SIG-M5 treated with dmso at 0.1 percent for 504 hours (cell line): ENCODE results near the gene RBM17.
A peak's percentile ranks its signal among the peaks of the same experiment; 100 is the strongest.
"Not testable (repeated sequence)": the region's sequence is repeated elsewhere in the genome, so short reads cannot be mapped to it uniquely, and the experiment has no call there.

ENCODE experiments used
- DNase-seq: peaks from one replicate; lab custom pipeline; 2025; ENCODE audit not compliant: unreplicated experiment; lab: John Stamatoyannopoulos, UW

RBM17 gene

GRCh38 chr10:6135039-6135438 lies 46.2 kb downstream of the RBM17 start:
- DNase-seq = no peak

- DNase-seq = no peak
Observed at GRCh38 chr10:6135589-6136168, 46.8 kb downstream of the RBM17 start.

GRCh38 chr10:6136215-6137201 lies 47.7 kb downstream of the RBM17 start:
- no peak for DNase-seq

- no peak for DNase-seq
Observed at GRCh38 chr10:6138456-6138855, 49.6 kb downstream of the RBM17 start.

- DNase-seq = no peak
Observed at GRCh38 chr10:6139470-6139869, 50.6 kb downstream of the RBM17 start.

GRCh38 chr10:6140141-6140841 lies 51.5 kb downstream of the RBM17 start:
- DNase-seq = no peak

- no peak for DNase-seq
Observed at GRCh38 chr10:6140965-6141295, 52.1 kb downstream of the RBM17 start.

GRCh38 chr10:6141296-6142151 lies 52.7 kb downstream of the RBM17 start:
- peak; percentile 62 for DNase-seq

- DNase-seq = not testable (repeated sequence)
Observed at GRCh38 chr10:6142186-6142585, 53.4 kb downstream of the RBM17 start.

- no peak for DNase-seq
Observed at GRCh38 chr10:6142644-6143043, 53.8 kb downstream of the RBM17 start.

GRCh38 chr10:6143181-6143580 lies 54.3 kb downstream of the RBM17 start:
- no peak for DNase-seq

- DNase-seq = peak; percentile 75
Observed at GRCh38 chr10:6144406-6145165, 55.8 kb downstream of the RBM17 start.

- no peak for DNase-seq
Observed at GRCh38 chr10:6145166-6145987, 56.5 kb downstream of the RBM17 start.

GRCh38 chr10:6146013-6146785 lies 57.4 kb downstream of the RBM17 start:
- no peak for DNase-seq

GRCh38 chr10:6146921-6147320 lies 58.1 kb downstream of the RBM17 start:
- no peak for DNase-seq

- DNase-seq = peak; percentile 35
Observed at GRCh38 chr10:6148251-6148701, 59.4 kb downstream of the RBM17 start.

GRCh38 chr10:6148908-6149307 lies 60.1 kb downstream of the RBM17 start:
- no peak for DNase-seq
